ENCODE results near the gene PRRT3. TPM values are rescaled to one million over a fixed set of nuclear protein-coding genes. Genes with fewer than 3 reads are reported as not detected.

Gene PRRT3
- polyA plus RNA-seq, 1 of the 3 experiments (the other 2 are of a cell fraction), result 5.5 TPM

- ChIA-PET POLR2A (interaction anchor here (1.5 to 3.5 kb wide), 2 partner anchors 9 to 19 kb away, joined by 4 to 11 read pairs; partner anchors contain the start of gene CRELD1), CTCF (interaction anchor here (0.9 to 1.3 kb wide), 4 partner anchors 19 to 335 kb away, joined by 3 to 6 read pairs (median 3); partner anchors contain the start of gene CRELD1)
- Histone ChIP-seq H3K9me2 (no peaks in the 10 kb centered on the region), H3K4me2 (peak overlapping the region; percentile 82), H3K27me3 (ENCODE audit: insufficient read depth) (no peaks in the 10 kb centered on the region), H2AFZ (ENCODE audit: low read depth) (peak overlapping the region; percentile 53; the same call in 1 of the 2 replicates), H3K36me3 (replicated peaks in 1 of 2; ENCODE audit: control insufficient read depth in 1 of 2, insufficient read depth in 2 of 2, low read length in 1 of 2) (peaks cover 0 to 6% of the 10 kb centered on the region in 2 experiments), H3K9me3 (no peaks in the 10 kb centered on the region), H3K4me3 (ENCODE audit: low read depth in 2 of 2, low read length in 1 of 2) (peak overlapping the region; percentile 79 to 86), H3K4me1 (ENCODE audit: control insufficient read depth in 1 of 2, insufficient read depth in 2 of 2, low read depth in 1 of 2, low read length in 1 of 2) (peaks cover 13 to 19% of the 10 kb centered on the region in 2 experiments; a peak in 3 of 4 replicates), H4K20me1 (ENCODE audit: insufficient read depth) (no peaks in the 10 kb centered on the region), H3F3A (replicated peaks; ENCODE audit: insufficient read depth) (peaks cover 8% of the 10 kb centered on the region), H3K27ac (ENCODE audit: low read depth in 2 of 2, low read length in 1 of 2) (no peak overlapping the region), H3K9ac (peak overlapping the region; percentile 45), H3K79me2 (ENCODE audit: insufficient read depth) (no peaks in the 10 kb centered on the region)
- no CpG with 5 or more reads among the region's 10 CpGs for WGBS (ENCODE audit: low lambda C conversion rate)
- DNase-seq, result peak; percentile 47
- no peak for TF ChIP-seq USF1 (IDR thresholded peaks at IDR 0.05; ENCODE audit: borderline replicate concordance, low read depth)
- no peak for TF ChIP-seq FOSL2 (IDR thresholded peaks at IDR 0.05; ENCODE audit: borderline replicate concordance, low read depth)
- no peak for TF ChIP-seq CTCF (IDR thresholded peaks at IDR 0.05)
- no peak for TF ChIP-seq TEAD4 (IDR thresholded peaks at IDR 0.05; ENCODE audit: borderline replicate concordance, insufficient read depth)
- TF ChIP-seq GABPA (IDR thresholded peaks at IDR 0.05; ENCODE audit: low read depth), result no peak
- TF ChIP-seq POLR2AphosphoS5 (IDR thresholded peaks at IDR 0.05; ENCODE audit: low read depth, low read length), result no peak
- no peak for TF ChIP-seq FOXM1 (IDR thresholded peaks at IDR 0.05; ENCODE audit: low read depth)
- no peak for TF ChIP-seq YY1 (IDR thresholded peaks at IDR 0.05; ENCODE audit: low read depth)
- TF ChIP-seq TCF12 (IDR thresholded peaks at IDR 0.05), result no peak
- TF ChIP-seq NRF1 (IDR thresholded peaks at IDR 0.05; ENCODE audit: low read depth, low read length), result no peak
- TF ChIP-seq FOXJ3 (CRISPR knock-in tag; IDR thresholded peaks at IDR 0.05), result no peak
- no peak for TF ChIP-seq RFX5 (IDR thresholded peaks at IDR 0.05; ENCODE audit: low read length)
- no peak for TF ChIP-seq JUND (IDR thresholded peaks at IDR 0.05)
- no peak for TF ChIP-seq PBX3 (IDR thresholded peaks at IDR 0.05)
- no peak for TF ChIP-seq TAF1 (IDR thresholded peaks at IDR 0.05; ENCODE audit: borderline replicate concordance, low read depth, low read length)
- no peak for TF ChIP-seq NFIC (IDR thresholded peaks at IDR 0.05; ENCODE audit: borderline replicate concordance)
- TF ChIP-seq SIN3A (IDR thresholded peaks at IDR 0.05; ENCODE audit: borderline replicate concordance, low read depth, low read length), result no peak
- TF ChIP-seq MAX (IDR thresholded peaks at IDR 0.05; ENCODE audit: low read depth), result no peak
- TF ChIP-seq ZBTB33 (IDR thresholded peaks at IDR 0.05; ENCODE audit: borderline replicate concordance, low read depth), result no peak
- TF ChIP-seq GATA2 (CRISPR knock-in tag; IDR thresholded peaks at IDR 0.05), result no peak
Observed at GRCh38 chr3:9951598-9951961, 628 bp downstream of the PRRT3 start.

Measured in SK-N-SH (cell line).